ENCODE measurements around the gene TAF4.
"Not testable (repeated sequence)": the region's sequence is repeated elsewhere in the genome, so short reads cannot be mapped to it uniquely, and the experiment has no call there.

Gene TAF4

GRCh38 chr20:61958773-61959700, 106.6 kb downstream of the TAF4 start:
- DNase-seq, result no peak

- no peak for DNase-seq
Observed at GRCh38 chr20:61957961-61958715, 107.5 kb downstream of the TAF4 start.

- no peak for DNase-seq
Observed at GRCh38 chr20:61956396-61957342, 109.0 kb downstream of the TAF4 start.

- no peak for DNase-seq
Observed at GRCh38 chr20:61955668-61956395, 109.8 kb downstream of the TAF4 start.

GRCh38 chr20:61954276-61955021, 111.2 kb downstream of the TAF4 start:
- DNase-seq, result no peak

GRCh38 chr20:61953037-61954021, 112.4 kb downstream of the TAF4 start:
- no peak for DNase-seq

- DNase-seq, result no peak
Observed at GRCh38 chr20:61951695-61952533, 113.8 kb downstream of the TAF4 start.

GRCh38 chr20:61950641-61951071, 115.0 kb downstream of the TAF4 start:
- DNase-seq, result no peak

- DNase-seq, result no peak
Observed at GRCh38 chr20:61949714-61950640, 115.7 kb downstream of the TAF4 start.

GRCh38 chr20:61949363-61949713, 116.3 kb downstream of the TAF4 start:
- DNase-seq, result no peak

DNA sequence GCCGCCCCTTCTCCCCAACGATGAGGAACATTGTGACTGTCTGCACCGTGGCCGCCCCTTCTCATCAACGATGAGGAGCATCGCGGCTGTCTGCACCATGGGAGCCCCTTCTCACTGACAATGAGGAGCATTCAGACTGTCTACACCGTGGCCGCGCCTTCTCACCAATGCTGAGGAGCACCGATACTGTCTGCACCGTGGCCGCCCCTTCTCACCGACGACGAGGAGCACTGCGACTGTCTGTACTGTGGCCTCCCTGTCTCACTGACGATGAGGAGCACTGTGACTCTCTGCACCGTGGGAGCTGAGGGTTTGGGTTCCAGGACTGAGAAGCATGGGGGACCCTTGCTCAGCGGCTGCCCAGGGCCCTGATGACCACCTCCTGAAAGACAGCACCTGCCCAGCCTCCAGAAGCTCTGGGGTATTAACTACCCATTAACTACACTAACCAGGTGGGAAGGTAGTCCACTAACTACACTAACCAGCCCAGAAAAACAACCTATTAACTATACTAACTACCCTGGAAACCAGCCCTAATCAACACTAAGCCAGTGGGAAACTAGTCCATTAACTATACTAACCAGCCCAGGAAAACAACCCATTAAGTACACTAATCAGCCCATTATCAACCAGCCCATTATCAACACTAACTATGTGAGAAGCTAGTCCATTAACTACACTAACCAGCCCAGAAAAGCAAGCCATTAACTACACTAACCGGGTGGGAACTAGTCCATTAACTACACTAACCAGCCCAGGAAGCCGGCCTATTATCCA, 116.9 kb downstream of the TAF4 start:
- no peak for DNase-seq

DNA sequence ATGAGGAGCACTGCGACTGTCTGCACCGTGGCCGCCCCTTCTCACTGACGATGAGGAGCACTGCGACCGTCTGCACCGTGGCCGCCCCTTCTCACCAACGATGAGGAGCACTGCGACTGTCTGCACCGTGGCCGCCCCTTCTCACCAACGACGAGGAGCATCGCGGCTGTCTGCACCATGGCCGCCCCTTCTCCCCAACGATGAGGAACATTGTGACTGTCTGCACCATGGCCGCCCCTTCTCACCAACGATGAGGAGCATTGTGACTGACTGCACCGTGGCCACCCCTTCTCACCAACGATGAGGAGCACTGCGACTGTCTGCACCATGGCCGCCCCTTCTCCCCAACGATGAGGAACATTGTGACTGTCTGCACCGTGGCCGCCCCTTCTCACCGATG, 117.6 kb downstream of the TAF4 start:
- DNase-seq, result not testable (repeated sequence)

DNA sequence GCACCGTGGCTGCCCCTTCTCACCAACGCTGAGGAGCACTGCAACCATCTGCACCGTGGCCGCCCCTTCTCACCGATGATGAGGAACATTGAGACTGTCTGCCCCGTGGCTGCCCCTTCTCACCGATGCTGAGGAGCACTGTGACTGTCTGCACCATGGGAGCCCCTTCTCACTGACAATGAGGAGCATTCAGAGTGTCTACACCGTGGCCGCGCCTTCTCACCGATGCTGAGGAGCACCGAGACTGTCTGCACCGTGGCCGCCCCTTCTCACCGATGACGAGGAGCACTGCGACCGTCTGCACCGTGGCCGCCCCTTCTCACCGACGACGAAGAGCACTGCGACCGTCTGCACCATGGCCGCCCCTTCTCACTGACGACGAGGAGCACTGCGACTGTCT, 120.2 kb downstream of the TAF4 start:
- not testable (repeated sequence) for DNase-seq

GRCh38 chr20:61944967-61945366, 120.7 kb downstream of the TAF4 start:
- not testable (repeated sequence) for DNase-seq

DNA sequence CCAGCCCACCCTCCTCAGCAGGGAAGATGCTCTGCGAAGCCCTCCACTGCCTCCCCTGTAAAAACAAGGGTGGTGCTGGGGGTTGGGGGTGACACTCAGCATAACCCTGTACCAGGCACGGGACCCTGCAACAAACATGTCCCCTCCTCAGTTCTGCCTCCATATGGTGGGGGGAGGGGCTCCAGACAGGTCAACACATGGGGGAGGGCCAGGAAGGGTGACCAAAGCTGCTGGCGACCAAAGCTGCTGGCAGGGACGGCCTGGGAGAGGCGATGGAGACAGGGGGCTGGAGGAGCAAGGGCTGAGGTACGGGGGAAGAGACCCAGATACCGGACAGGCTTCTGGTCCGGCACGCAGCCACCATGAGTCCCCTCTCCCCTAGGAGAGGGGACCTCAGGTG, 123.2 kb downstream of the TAF4 start:
- no peak for DNase-seq

DNA sequence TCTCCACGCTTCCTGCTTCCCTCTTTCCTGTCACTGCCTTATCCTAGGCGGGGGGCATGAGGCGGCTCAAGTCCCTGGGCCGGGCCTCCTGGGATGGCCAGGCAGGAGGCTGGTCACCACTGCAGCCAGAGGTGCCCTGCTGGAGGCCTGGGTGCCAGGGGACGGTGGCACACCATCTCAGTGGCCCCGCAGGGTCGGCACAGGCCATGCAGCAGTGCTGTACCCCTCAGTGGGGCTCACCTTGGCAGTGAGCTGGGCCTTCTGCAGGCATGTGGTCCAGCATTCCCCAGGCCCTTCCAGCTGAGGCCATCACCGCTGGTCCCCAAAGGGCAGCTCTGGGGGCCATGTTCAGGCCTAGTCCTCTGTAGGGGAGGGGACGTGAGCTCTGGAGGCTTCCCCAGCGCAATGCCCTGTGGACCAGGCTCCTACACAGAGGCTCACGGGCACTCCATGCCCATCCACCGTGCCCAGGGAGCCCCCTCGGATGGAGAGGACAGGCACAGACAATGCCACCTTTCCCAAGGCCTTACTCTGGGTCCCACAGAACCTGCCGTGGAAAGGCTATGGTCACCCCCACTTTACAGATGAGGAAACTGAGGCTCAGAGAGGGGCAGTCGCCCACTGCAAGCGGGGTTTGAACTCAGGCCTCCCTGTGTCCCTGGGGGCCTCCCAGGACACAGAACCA, 123.8 kb downstream of the TAF4 start:
- no peak for DNase-seq

Measured in T-helper 9 cell (primary cell).